ENCODE measurements around the gene OR4M1. TPM values are rescaled to one million over a fixed set of nuclear protein-coding genes. Genes with fewer than 3 reads are reported as not detected.
"Not testable (repeated sequence)": the region's sequence is repeated elsewhere in the genome, so short reads cannot be mapped to it uniquely, and the experiment has no call there.

OR4M1 gene
- total RNA-seq, 3 donors from 2014 or later, result not detected

- Histone ChIP-seq H3K27ac (no peak overlapping the region), H3K4me3 (no peak overlapping the region), H3K4me1 (no peaks in the 10 kb centered on the region), H3K27me3 (no peaks in the 10 kb centered on the region), H3K36me3 (no peaks in the 10 kb centered on the region), H3K9me3 (peaks cover 0 to 18% of the 10 kb centered on the region in 2 donors)
- intact Hi-C loops (cut with DNase I; ENCODE audit: low total_unique reads), result no loop called here
- no peak for DNase-seq (ENCODE audit: low spot score in 2 of 2)
- no peak for TF ChIP-seq CTCF (IDR thresholded peaks at IDR 0.05)
- no peak for TF ChIP-seq POLR2A (IDR thresholded peaks at IDR 0.05)
- no peak for TF ChIP-seq POLR2AphosphoS5 (IDR thresholded peaks at IDR 0.05)
Measured at GRCh38 chr14:19823765-19824164, 50.5 kb downstream of the OR4M1 start.

- H3K4me3 ChIP-seq; H3K36me3 ChIP-seq; H3K27me3 ChIP-seq; H3K4me1 ChIP-seq; DNase-seq (ENCODE audit: low spot score in 2 of 2); H3K9me3 ChIP-seq; intact Hi-C loops (cut with DNase I; ENCODE audit: low total_unique reads); H3K27ac ChIP-seq: not testable (repeated sequence)
Measured at GRCh38 chr14:19827626-19828244, 54.4 kb downstream of the OR4M1 start.

GRCh38 chr14:19828314-19828713, 55.0 kb downstream of the OR4M1 start:
- no peaks in the 10 kb centered on the region for H3K4me1 ChIP-seq
- DNase-seq (ENCODE audit: low spot score in 2 of 2), result no peak
- H3K27me3 ChIP-seq, result no peaks in the 10 kb centered on the region
- peaks cover 0 to 6% of the 10 kb centered on the region in 2 donors for H3K9me3 ChIP-seq
- intact Hi-C loops (cut with DNase I; ENCODE audit: low total_unique reads), result no loop called here
- TF ChIP-seq POLR2AphosphoS5 (IDR thresholded peaks at IDR 0.05), result no peak
- TF ChIP-seq CTCF (IDR thresholded peaks at IDR 0.05), result no peak
- no peak for TF ChIP-seq POLR2A (IDR thresholded peaks at IDR 0.05)
- no peak overlapping the region for H3K4me3 ChIP-seq
- H3K36me3 ChIP-seq, result no peaks in the 10 kb centered on the region
- no peak overlapping the region for H3K27ac ChIP-seq

Other genes with a start within 250 kb of the OR4M1 start
- gene OR11H2, start 59.6 kb upstream of the OR4M1 start, total RNA-seq, result not detected
- gene OR4Q3, start 29.9 kb upstream of the OR4M1 start, total RNA-seq, result not detected
- gene OR4N2, start 30.3 kb downstream of the OR4M1 start, total RNA-seq, result not detected
- not detected for gene OR4K2, start 101.6 kb downstream of the OR4M1 start, total RNA-seq
- not detected for gene OR4K5, start 147.1 kb downstream of the OR4M1 start, total RNA-seq
- not detected for gene OR4K1, start 157.4 kb downstream of the OR4M1 start, total RNA-seq
- not detected for gene OR4K15, start 202.1 kb downstream of the OR4M1 start, total RNA-seq
- not detected for gene OR4Q2, start 228.7 kb downstream of the OR4M1 start, total RNA-seq
- not detected for gene OR4K14, start 245.8 kb downstream of the OR4M1 start, total RNA-seq

Data from breast epithelium (tissue), 4 donors.